IMR-90 (cell line): ENCODE data around the gene TARDBP. TPM values are rescaled to one million over a fixed set of nuclear protein-coding genes. Genes with fewer than 3 reads are reported as not detected.
A peak's percentile ranks its signal among the peaks of the same experiment; 100 is the strongest.

Experiments
- ATAC-seq: fragments of 200-7000 bp; cut with Tn5 transposase; 2 replicates; pipeline ENCODE4 v1.9.1; 2020; ENCODE audit warnings: low read depth, mild to moderate bottlenecking, moderate library complexity
- BruUV-seq: library from RNA; stranded (reverse); fragments of 400-500 nt; replicated peaks from 2 replicates; lab custom pipeline; 2021; lab: Mats Ljungman, UMichigan
- CTCF ChIA-PET: fragments of 300-600 bp; formaldehyde crosslinking; extraction: SDS; loops from one replicate; lab custom pipeline; 2021; ENCODE audit warnings: antibody characterized with exemption; lab: Yijun Ruan, JAX
- POLR2A ChIA-PET: fragments of 300-600 bp; sonication (Branson Sonifier 250); formaldehyde crosslinking; loops from one replicate; lab custom pipeline; 2022; ENCODE audit warnings: antibody characterized with exemption; ENCODE audit not compliant: unreplicated experiment; lab: Charles Lee
- DNase-seq: peaks from one replicate; pipeline ENCODE4 v3.0.0; 2013
- H2AFZ ChIP-seq: replicated peaks from 2 replicates; pipeline ENCODE3; 2013; ENCODE audit warnings: low read length, mild to moderate bottlenecking; ENCODE audit not compliant: poor library complexity
- H2AK5ac ChIP-seq: 2 replicates; pipeline ENCODE4 v1.6.1; 2013; ENCODE audit warnings: low read depth, low read length, inconsistent platforms
- H2AK9ac ChIP-seq: replicated peaks from 2 replicates; pipeline ENCODE3; 2013; ENCODE audit warnings: mild to moderate bottlenecking, low read depth, low read length, moderate library complexity; ENCODE audit not compliant: poor library complexity
- H2BK120ac ChIP-seq: 2 replicates; pipeline ENCODE4 v1.6.1; 2013; ENCODE audit warnings: low read depth, low read length, inconsistent platforms
- H2BK15ac ChIP-seq: 3 replicates; pipeline ENCODE4 v1.6.1; 2013; ENCODE audit warnings: low read depth, low read length, inconsistent platforms
- H2BK20ac ChIP-seq: 2 replicates; pipeline ENCODE4 v1.6.1; 2013; ENCODE audit warnings: low read depth, mild to moderate bottlenecking, inconsistent platforms, low read length, moderate library complexity
- H2BK5ac ChIP-seq: 2 replicates; pipeline ENCODE4 v1.6.1; 2013; ENCODE audit warnings: mild to moderate bottlenecking, low read depth, low read length, inconsistent platforms; ENCODE audit not compliant: poor library complexity, severe bottlenecking
- H3K14ac ChIP-seq: replicated peaks from 2 replicates; pipeline ENCODE4 v1.6.1; 2013; ENCODE audit warnings: low read depth, low read length, inconsistent platforms
- H3K18ac ChIP-seq: 2 replicates; pipeline ENCODE4 v1.6.1; 2013; ENCODE audit warnings: low read depth, low read length, control low read depth
- H3K23ac ChIP-seq: 2 replicates; pipeline ENCODE4 v1.6.1; 2013; ENCODE audit warnings: low read depth, low read length, inconsistent platforms
- H3K27ac ChIP-seq: 2 replicates; pipeline ENCODE4 v1.5.1; 2013; ENCODE audit warnings: mild to moderate bottlenecking, control low read depth, low read length; ENCODE audit not compliant: insufficient read depth
- H3K27me3 ChIP-seq: 2 replicates; pipeline ENCODE4 v1.6.1; 2013; ENCODE audit warnings: low read length; ENCODE audit not compliant: control insufficient read depth, insufficient read depth
- H3K36me3 ChIP-seq: 2 replicates; pipeline ENCODE4 v1.6.1; 2013; ENCODE audit warnings: low read length, mixed read lengths; ENCODE audit not compliant: control insufficient read depth, insufficient read depth
- H3K4ac ChIP-seq: 2 replicates; pipeline ENCODE4 v1.6.1; 2013; ENCODE audit warnings: low read depth, low read length, inconsistent platforms
- H3K4me1 ChIP-seq: 2 replicates; pipeline ENCODE4 v1.6.1; 2013; ENCODE audit warnings: low read length, mixed read lengths; ENCODE audit not compliant: control insufficient read depth, insufficient read depth
- H3K4me2 ChIP-seq: 2 replicates; pipeline ENCODE4 v1.6.1; 2013; ENCODE audit warnings: low read depth, mild to moderate bottlenecking, control low read depth, low read length, moderate library complexity
- H3K4me3 ChIP-seq: 2 replicates; pipeline ENCODE4 v1.5.1; 2013; ENCODE audit warnings: low read depth, mild to moderate bottlenecking, control low read depth, low read length, moderate library complexity; ENCODE audit not compliant: insufficient read depth
- H3K56ac ChIP-seq: 2 replicates; pipeline ENCODE4 v1.6.1; 2013; ENCODE audit warnings: low read length, inconsistent platforms; ENCODE audit not compliant: insufficient read depth; ENCODE audit errors: extremely low read depth
- H3K79me1 ChIP-seq, 2 experiments: 2 replicates each; pipeline ENCODE4 v1.6.1; 2013; ENCODE audit warnings: low read length in 2 of 2, inconsistent platforms in 1 of 2, low read depth in 1 of 2
- H3K9ac ChIP-seq: 2 replicates; pipeline ENCODE4 v1.6.1; 2013; ENCODE audit warnings: low read depth, low read length, control low read depth
- H3K9me1 ChIP-seq: 2 replicates; pipeline ENCODE4 v1.6.1; 2013; ENCODE audit warnings: low read length, inconsistent platforms; ENCODE audit not compliant: insufficient read depth
- H3K9me3 ChIP-seq: 2 replicates; pipeline ENCODE4 v1.6.1; 2013; ENCODE audit warnings: low read length; ENCODE audit not compliant: control insufficient read depth, insufficient read depth
- H4K20me1 ChIP-seq: 2 replicates; pipeline ENCODE4 v1.6.1; 2013; ENCODE audit warnings: low read length, inconsistent platforms; ENCODE audit not compliant: insufficient read depth
- H4K5ac ChIP-seq: 2 replicates; pipeline ENCODE4 v1.6.1; 2013; ENCODE audit warnings: mild to moderate bottlenecking, low read depth, low read length, control low read depth
- H4K8ac ChIP-seq, 2 experiments: 2 replicates each; pipeline ENCODE4 v1.6.1; 2013; ENCODE audit warnings: low read depth in 2 of 2, low read length in 2 of 2, control low read depth in 1 of 2, inconsistent platforms in 1 of 2
- H4K91ac ChIP-seq: 2 replicates; pipeline ENCODE4 v1.6.1; 2013; ENCODE audit warnings: low read depth, low read length, inconsistent platforms; ENCODE audit not compliant: insufficient read depth
- BHLHE40 ChIP-seq: fragments of 150-350 bp; IDR thresholded peaks from 2 replicates; pipeline ENCODE4 v1.6.1; 2016; ENCODE audit warnings: mild to moderate bottlenecking, low read depth, low read length
- CHD1 ChIP-seq: IDR thresholded peaks from 2 replicates; pipeline ENCODE4 v1.6.1; 2012; ENCODE audit warnings: low read depth, low read length, improper control_type of control experiment
- CTCF ChIP-seq: conservative IDR thresholded peaks from 2 replicates; pipeline ENCODE4 v1.5.1; 2012; ENCODE audit warnings: mild to moderate bottlenecking, low read depth, low read length, improper control_type of control experiment
- RCOR1 ChIP-seq: IDR thresholded peaks from 2 replicates; pipeline ENCODE4 v1.6.1; 2012; ENCODE audit warnings: mild to moderate bottlenecking, low read length, improper control_type of control experiment; ENCODE audit not compliant: insufficient replicate concordance
- SMC3 ChIP-seq: fragments of 150-350 bp; IDR thresholded peaks from 2 replicates; pipeline ENCODE4 v1.6.1; 2016; ENCODE audit warnings: low read depth, mild to moderate bottlenecking, antibody characterized with exemption, low read length, moderate library complexity
- USF2 ChIP-seq: fragments of 150-350 bp; IDR thresholded peaks from 2 replicates; pipeline ENCODE4 v1.6.1; 2017; ENCODE audit warnings: mild to moderate bottlenecking, antibody characterized with exemption, low read length, low read depth
- dilution Hi-C: fragments of 300-500 bp; cut with HindIII; formaldehyde crosslinking; loops from one replicate; pipeline ENCODE4 v1.14.3; 2018; ENCODE audit warnings: low sequenced_read_pairs; ENCODE audit not compliant: unreplicated experiment
- in situ Hi-C: fragments of 300-500 bp; cut with MboI; formaldehyde crosslinking; loops from 3 replicates; pipeline ENCODE4 v1.14.3; 2019; ENCODE audit warnings: low sequenced_read_pairs, inconsistent platforms, mixed read lengths
- intact Hi-C: fragments of 100-400 bp; cut with micrococcal nuclease; formaldehyde crosslinking; loops from 2 replicates; pipeline ENCODE4 v1.10.0; 2022
- polyA plus RNA-seq, 3 experiments: library from polyadenylated mRNA; depleted of rRNA; stranded (reverse); fragments of >200 nt; gene quantifications; 2 replicates each; pipeline ENCODE4 v1.2.3, GENCODE V29; 2012; ENCODE audit warnings: low replicate concordance in 1 of 3
- total RNA-seq: library from RNA; depleted of rRNA; stranded (reverse); fragments of >200 nt; gene quantifications from 2 replicates; pipeline ENCODE4 v1.2.3, GENCODE V29; 2012

Gene TARDBP
- total and polyA plus RNA-seq, 2 of the 4 experiments (the other 2 are of a cell fraction), result 36.7 to 161 TPM

GRCh38 chr1:11041048-11041447 lies 28.6 kb downstream of the TARDBP start:
- H2AFZ ChIP-seq, result no peak overlapping the region
- ChIA-PET POLR2A (no interaction called here), CTCF (no interaction called here)
- in situ Hi-C loops, result no loop called here
- no TSS peak for BruUV-seq
- no peaks in the 10 kb centered on the region for H4K20me1 ChIP-seq
- intact Hi-C loops, result no loop called here
- no peak overlapping the region for H3K18ac ChIP-seq
- no peak overlapping the region for H3K27ac ChIP-seq
- no peak overlapping the region for H3K56ac ChIP-seq
- H3K36me3 ChIP-seq, result no peaks in the 10 kb centered on the region
- no peak overlapping the region for H4K8ac ChIP-seq
- DNase-seq, result no peak
- H2BK15ac ChIP-seq, result no peak overlapping the region
- no peak for ATAC-seq
- H3K4me3 ChIP-seq, result no peak overlapping the region
- no peaks in the 10 kb centered on the region for H3K79me1 ChIP-seq
- H3K23ac ChIP-seq, result no peak overlapping the region
- no peaks in the 10 kb centered on the region for H3K9me1 ChIP-seq
- no peak for TF ChIP-seq RCOR1
- no peak for TF ChIP-seq CTCF
- TF ChIP-seq USF2, result no peak
- TF ChIP-seq SMC3, result no peak
- no peak for TF ChIP-seq BHLHE40
- TF ChIP-seq CHD1, result no peak
- peaks cover 6% of the 10 kb centered on the region for H3K27me3 ChIP-seq
- H2BK20ac ChIP-seq, result no peak overlapping the region
- peak overlapping the region; percentile 50 for H2BK5ac ChIP-seq
- no peak overlapping the region for H2BK120ac ChIP-seq
- H4K91ac ChIP-seq, result no peak overlapping the region
- H2AK5ac ChIP-seq, result no peak overlapping the region
- no peak overlapping the region for H2AK9ac ChIP-seq
- dilution Hi-C loops, result no loop called here
- no peak overlapping the region for H3K4ac ChIP-seq
- no peak overlapping the region for H3K9ac ChIP-seq
- H3K4me1 ChIP-seq, result no peaks in the 10 kb centered on the region
- H4K5ac ChIP-seq, result no peak overlapping the region
- H3K14ac ChIP-seq, result no peak overlapping the region
- no peak overlapping the region for H3K4me2 ChIP-seq
- H3K9me3 ChIP-seq, result no peaks in the 10 kb centered on the region
